HepG2 (cell line): ENCODE results near the gene ABCB8. TPM values are rescaled to one million over a fixed set of nuclear protein-coding genes. Genes with fewer than 3 reads are reported as not detected.

Experiments
- CAMTA2 ChIP-seq: sonication (generic); formaldehyde crosslinking; IDR thresholded peaks from 2 replicates; pipeline ENCODE4 v1.4.0; 2020; ENCODE audit warnings: mild to moderate bottlenecking, missing genetic modification reagents, borderline replicate concordance
- EEA1 ChIP-seq: sonication (generic); formaldehyde crosslinking; IDR thresholded peaks from 2 replicates; pipeline ENCODE4 v1.5.1; 2020; ENCODE audit warnings: mild to moderate bottlenecking, missing genetic modification reagents, borderline replicate concordance
- ETV5 ChIP-seq: IDR thresholded peaks from 2 replicates; pipeline ENCODE4 v1.6.1; 2018; ENCODE audit warnings: missing biosample characterization, missing genetic modification reagents, inconsistent platforms, borderline replicate concordance
- GTF3A ChIP-seq: sonication (generic); formaldehyde crosslinking; conservative IDR thresholded peaks from 2 replicates; pipeline ENCODE4 v1.4.0; 2020; ENCODE audit warnings: mild to moderate bottlenecking, missing genetic modification reagents
- HDAC1 ChIP-seq: sonication (generic); formaldehyde crosslinking; IDR thresholded peaks from 2 replicates; pipeline ENCODE4 v1.5.1; 2020; ENCODE audit warnings: mild to moderate bottlenecking, missing genetic modification reagents
- HNRNPK ChIP-seq: fragments of 200-400 bp; formaldehyde crosslinking; IDR thresholded peaks from 2 replicates; pipeline ENCODE4 v1.6.1; 2018; ENCODE audit warnings: low read length, low read depth, moderate library complexity, mild to moderate bottlenecking; ENCODE audit not compliant: poor library complexity, severe bottlenecking
- HOXA5 ChIP-seq: sonication (generic); formaldehyde crosslinking; IDR thresholded peaks from 2 replicates; pipeline ENCODE4 v1.4.0; 2020; ENCODE audit warnings: missing genetic modification reagents
- HOXA7 ChIP-seq: sonication (generic); formaldehyde crosslinking; IDR thresholded peaks from 2 replicates; pipeline ENCODE4 v1.8.1; 2022; ENCODE audit warnings: mild to moderate bottlenecking, missing genetic modification reagents, moderate library complexity
- KLF13 ChIP-seq: sonication (generic); formaldehyde crosslinking; IDR thresholded peaks from 2 replicates; pipeline ENCODE4 v1.4.0; 2020; ENCODE audit warnings: mild to moderate bottlenecking, missing genetic modification reagents
- MBNL3 ChIP-seq: fragments of 250-450 bp; sonication (Bioruptor Pico); conservative IDR thresholded peaks from 2 replicates; pipeline ENCODE4 v1.8.0; 2022; ENCODE audit warnings: mild to moderate bottlenecking, inconsistent platforms
- SRSF4 ChIP-seq: fragments of 200-400 bp; formaldehyde crosslinking; IDR thresholded peaks from one replicate; pipeline ENCODE4 v1.6.1; 2018; ENCODE audit warnings: mild to moderate bottlenecking, low read depth, low read length, moderate library complexity; ENCODE audit not compliant: poor library complexity, severe bottlenecking
- ZNF230 ChIP-seq: sonication (generic); formaldehyde crosslinking; IDR thresholded peaks from 2 replicates; pipeline ENCODE4 v1.4.0; 2020; ENCODE audit warnings: mild to moderate bottlenecking, missing genetic modification reagents
- ZNF644 ChIP-seq: IDR thresholded peaks from 2 replicates; pipeline ENCODE4 v1.6.1; 2016; ENCODE audit warnings: low read depth
- ZNF883 ChIP-seq: sonication (generic); formaldehyde crosslinking; IDR thresholded peaks from 2 replicates; pipeline ENCODE4 v1.5.1; 2020; ENCODE audit warnings: mild to moderate bottlenecking, missing genetic modification reagents; ENCODE audit errors: not compliant biosample characterization
- polyA plus RNA-seq, 8 experiments: library from polyadenylated mRNA; depleted of rRNA in 3 of 8; stranded (reverse) in 7 of 8; unstranded in 1 of 8; fragments of >200 nt; fragmentation: Illumina TruSeq in 4 of 8; extraction: Trizol in 4 of 8; gene quantifications; 2 replicates each; pipeline versions ENCODE4 v1.2.1 to v1.2.3, GENCODE V29; 2011 to 2016; ENCODE audit warnings: low read depth in 4 of 8, missing spikeins in 1 of 8, mixed read lengths in 1 of 8; ENCODE audit not compliant: insufficient read depth in 1 of 8
- total RNA-seq, 5 experiments: library from RNA; depleted of rRNA; stranded (reverse); fragments of >200 nt; fragmentation: Illumina TruSeq; extraction: Trizol; gene quantifications; 2 replicates each; pipeline ENCODE4 v1.2.3, GENCODE V29; 2016; ENCODE audit warnings: low read depth in 1 of 5
- TF ChIP-seq, protein P1 (sequence below), 2 experiments: sonication (generic) in 1 of 2; formaldehyde crosslinking in 1 of 2; IDR thresholded peaks; 2 replicates each; pipeline versions ENCODE4 v1.6.1 to v1.9.0; 2014 to 2022; ENCODE audit warnings: antibody characterized with exemption in 1 of 2, borderline replicate concordance in 1 of 2, inconsistent platforms in 1 of 2, low read depth in 1 of 2, missing genetic modification reagents in 1 of 2
- TF ChIP-seq, protein P2 (sequence below): sonication (generic); formaldehyde crosslinking; IDR thresholded peaks from 2 replicates; pipeline ENCODE4 v1.4.0; 2020; ENCODE audit warnings: missing genetic modification reagents
- TF ChIP-seq, protein P3 (sequence below): IDR thresholded peaks from 2 replicates; pipeline ENCODE4 v1.6.1; 2016; ENCODE audit warnings: missing compliant biosample characterization, missing genetic modification reagents, borderline replicate concordance
- TF ChIP-seq, protein P4 (sequence below): sonication (generic); formaldehyde crosslinking; IDR thresholded peaks from 2 replicates; pipeline ENCODE4 v1.4.0; 2020; ENCODE audit warnings: missing genetic modification reagents, low read depth, mild to moderate bottlenecking, borderline replicate concordance

ABCB8 gene
- total and polyA plus RNA-seq, 2 of the 13 experiments (the other 11 are each of a cell fraction or from before 2014, with no cell fraction given) = 6.6 to 16.7 TPM

DNA sequence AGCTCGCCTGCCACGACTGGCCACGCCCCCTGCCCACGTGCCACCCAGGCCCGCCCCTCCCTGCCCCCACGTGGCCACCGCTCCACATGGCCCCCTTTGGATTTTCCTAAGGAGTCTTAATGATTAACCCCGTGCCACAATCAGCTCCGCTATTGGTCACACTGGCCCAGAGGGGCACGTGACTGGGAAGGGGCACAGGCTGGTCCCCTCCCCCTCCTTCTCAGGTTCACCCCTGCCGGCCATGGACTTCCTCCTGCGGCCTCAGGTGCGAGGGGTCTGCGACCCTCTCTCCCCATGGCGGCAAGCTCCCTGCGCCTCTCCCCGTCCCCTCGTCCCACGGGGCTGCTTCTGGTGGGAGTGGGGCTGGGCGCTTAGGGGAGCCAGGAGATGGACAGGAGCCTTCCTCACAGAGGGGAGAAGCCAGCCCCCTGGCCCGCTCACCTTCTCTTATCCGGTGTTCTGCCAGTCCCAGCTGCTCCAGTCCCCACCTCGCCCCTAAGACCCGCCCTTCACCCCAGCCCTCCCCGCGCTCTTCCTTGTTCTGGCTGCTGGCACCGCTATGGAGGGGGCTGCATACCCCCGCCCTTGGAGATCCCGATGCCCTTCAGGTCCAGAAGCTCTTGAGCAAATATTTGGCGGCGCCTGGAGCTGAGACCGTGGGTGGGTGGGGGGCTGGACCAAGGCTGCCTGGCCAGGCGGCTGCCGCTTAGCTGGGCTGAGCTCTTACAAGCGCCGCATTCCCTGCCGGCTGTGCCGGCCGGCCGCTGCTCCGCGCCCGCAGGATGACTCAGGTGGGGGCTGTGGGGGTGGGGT, 34.4 kb downstream of the ABCB8 start (continued):
- TF ChIP-seq ZNF644 (CRISPR knock-in tag) (no peak), ZNF230 (CRISPR knock-in tag) (peak; percentile 73), MBNL3 (no peak), HOXA7 (no peak), CAMTA2 (CRISPR knock-in tag) (no peak), EEA1 (0 out of 2 replicates have a peak, but pooled peaks have one; percentile 52), HDAC1 (CRISPR knock-in tag) (peak; percentile 54), HNRNPK (peak; percentile 48), HOXA5 (no peak), ZNF883 (CRISPR knock-in tag) (peak; percentile 81), SRSF4 (no peak), KLF13 (no peak), GTF3A (CRISPR knock-in tag) (no peak), ETV5 (CRISPR knock-in tag) (peak; percentile 49; the same call in 1 of the 2 replicates)
- TF ChIP-seq, protein P1, sequence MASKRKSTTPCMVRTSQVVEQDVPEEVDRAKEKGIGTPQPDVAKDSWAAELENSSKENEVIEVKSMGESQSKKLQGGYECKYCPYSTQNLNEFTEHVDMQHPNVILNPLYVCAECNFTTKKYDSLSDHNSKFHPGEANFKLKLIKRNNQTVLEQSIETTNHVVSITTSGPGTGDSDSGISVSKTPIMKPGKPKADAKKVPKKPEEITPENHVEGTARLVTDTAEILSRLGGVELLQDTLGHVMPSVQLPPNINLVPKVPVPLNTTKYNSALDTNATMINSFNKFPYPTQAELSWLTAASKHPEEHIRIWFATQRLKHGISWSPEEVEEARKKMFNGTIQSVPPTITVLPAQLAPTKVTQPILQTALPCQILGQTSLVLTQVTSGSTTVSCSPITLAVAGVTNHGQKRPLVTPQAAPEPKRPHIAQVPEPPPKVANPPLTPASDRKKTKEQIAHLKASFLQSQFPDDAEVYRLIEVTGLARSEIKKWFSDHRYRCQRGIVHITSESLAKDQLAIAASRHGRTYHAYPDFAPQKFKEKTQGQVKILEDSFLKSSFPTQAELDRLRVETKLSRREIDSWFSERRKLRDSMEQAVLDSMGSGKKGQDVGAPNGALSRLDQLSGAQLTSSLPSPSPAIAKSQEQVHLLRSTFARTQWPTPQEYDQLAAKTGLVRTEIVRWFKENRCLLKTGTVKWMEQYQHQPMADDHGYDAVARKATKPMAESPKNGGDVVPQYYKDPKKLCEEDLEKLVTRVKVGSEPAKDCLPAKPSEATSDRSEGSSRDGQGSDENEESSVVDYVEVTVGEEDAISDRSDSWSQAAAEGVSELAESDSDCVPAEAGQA (IDR thresholded peaks at IDR 0.05; ENCODE audit: low read depth) = no peak
- TF ChIP-seq, protein P1 (CRISPR knock-in tag; IDR thresholded peaks at IDR 0.05; ENCODE audit: borderline replicate concordance) = no peak
- TF ChIP-seq, protein P2, sequence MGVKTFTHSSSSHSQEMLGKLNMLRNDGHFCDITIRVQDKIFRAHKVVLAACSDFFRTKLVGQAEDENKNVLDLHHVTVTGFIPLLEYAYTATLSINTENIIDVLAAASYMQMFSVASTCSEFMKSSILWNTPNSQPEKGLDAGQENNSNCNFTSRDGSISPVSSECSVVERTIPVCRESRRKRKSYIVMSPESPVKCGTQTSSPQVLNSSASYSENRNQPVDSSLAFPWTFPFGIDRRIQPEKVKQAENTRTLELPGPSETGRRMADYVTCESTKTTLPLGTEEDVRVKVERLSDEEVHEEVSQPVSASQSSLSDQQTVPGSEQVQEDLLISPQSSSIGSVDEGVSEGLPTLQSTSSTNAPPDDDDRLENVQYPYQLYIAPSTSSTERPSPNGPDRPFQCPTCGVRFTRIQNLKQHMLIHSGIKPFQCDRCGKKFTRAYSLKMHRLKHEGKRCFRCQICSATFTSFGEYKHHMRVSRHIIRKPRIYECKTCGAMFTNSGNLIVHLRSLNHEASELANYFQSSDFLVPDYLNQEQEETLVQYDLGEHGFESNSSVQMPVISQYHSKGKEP (CRISPR knock-in tag) = no peak
- TF ChIP-seq, protein P3, sequence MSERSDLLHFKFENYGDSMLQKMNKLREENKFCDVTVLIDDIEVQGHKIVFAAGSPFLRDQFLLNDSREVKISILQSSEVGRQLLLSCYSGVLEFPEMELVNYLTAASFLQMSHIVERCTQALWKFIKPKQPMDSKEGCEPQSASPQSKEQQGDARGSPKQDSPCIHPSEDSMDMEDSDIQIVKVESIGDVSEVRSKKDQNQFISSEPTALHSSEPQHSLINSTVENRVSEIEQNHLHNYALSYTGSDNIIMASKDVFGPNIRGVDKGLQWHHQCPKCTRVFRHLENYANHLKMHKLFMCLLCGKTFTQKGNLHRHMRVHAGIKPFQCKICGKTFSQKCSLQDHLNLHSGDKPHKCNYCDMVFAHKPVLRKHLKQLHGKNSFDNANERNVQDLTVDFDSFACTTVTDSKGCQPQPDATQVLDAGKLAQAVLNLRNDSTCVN (CRISPR knock-in tag) = no peak
- TF ChIP-seq, protein P4, sequence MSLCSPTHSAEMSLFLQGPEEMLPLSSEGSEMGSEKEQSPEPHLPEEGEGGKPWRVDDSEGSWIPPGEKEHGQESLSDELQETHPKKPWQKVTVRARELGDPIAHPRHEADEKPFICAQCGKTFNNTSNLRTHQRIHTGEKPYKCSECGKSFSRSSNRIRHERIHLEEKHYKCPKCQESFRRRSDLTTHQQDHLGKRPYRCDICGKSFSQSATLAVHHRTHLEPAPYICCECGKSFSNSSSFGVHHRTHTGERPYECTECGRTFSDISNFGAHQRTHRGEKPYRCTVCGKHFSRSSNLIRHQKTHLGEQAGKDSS = no peak
